M059J (cell line): ENCODE measurements around the gene C8B. TPM values are rescaled to one million over a fixed set of nuclear protein-coding genes. Genes with fewer than 3 reads are reported as not detected.

ENCODE experiments used
- DNase-seq: peaks from one replicate; pipeline ENCODE4 v3.0.0-alpha.2; 2012; ENCODE audit warnings: low read depth
- total RNA-seq: library from RNA; depleted of rRNA; stranded (reverse); fragments of >200 nt; shearing (Covaris generic); gene quantifications from 2 replicates; pipeline ENCODE4 v1.2.3, GENCODE V29; 2014

The C8B gene
- total RNA-seq, 1 experiment from 2014 or later, result not detected

- DNase-seq, result no peak
These were observed 34.1 kb downstream of the C8B start for GRCh38 chr1:56931686-56932085.

- no peak for DNase-seq
These were observed 34.6 kb downstream of the C8B start for GRCh38 chr1:56931211-56931610.

- DNase-seq, result no peak
These were observed 36.3 kb downstream of the C8B start for GRCh38 chr1:56929492-56929891.

GRCh38 chr1:56927986-56928385 lies 37.8 kb downstream of the C8B start:
- no peak for DNase-seq

- DNase-seq, result no peak
These were observed 38.6 kb downstream of the C8B start for GRCh38 chr1:56927171-56927570.

- no peak for DNase-seq
These were observed 40.6 kb downstream of the C8B start for GRCh38 chr1:56925193-56925592.

GRCh38 chr1:56924116-56924515 lies 41.7 kb downstream of the C8B start:
- no peak for DNase-seq

- no peak for DNase-seq
These were observed 42.6 kb downstream of the C8B start for GRCh38 chr1:56923201-56923600.

- DNase-seq, result no peak
These were observed 43.3 kb downstream of the C8B start for GRCh38 chr1:56922507-56922906.

- DNase-seq, result no peak
These were observed 43.7 kb downstream of the C8B start for GRCh38 chr1:56922070-56922469.

GRCh38 chr1:56921479-56921878 lies 44.3 kb downstream of the C8B start:
- no peak for DNase-seq

- no peak for DNase-seq
These were observed 45.2 kb downstream of the C8B start for GRCh38 chr1:56920591-56921001.

- no peak for DNase-seq
These were observed 48.5 kb downstream of the C8B start for GRCh38 chr1:56917356-56917755.

GRCh38 chr1:56916630-56917029 lies 49.2 kb downstream of the C8B start:
- DNase-seq, result no peak

- DNase-seq, result no peak
These were observed 49.9 kb downstream of the C8B start for GRCh38 chr1:56915960-56916359.

- DNase-seq, result no peak
These were observed 53.5 kb downstream of the C8B start for GRCh38 chr1:56912325-56912724.

GRCh38 chr1:56911098-56911938 lies 54.5 kb downstream of the C8B start:
- peak; percentile 75 for DNase-seq

GRCh38 chr1:56910441-56910985 lies 55.3 kb downstream of the C8B start:
- peak; percentile 38 for DNase-seq

- no peak for DNase-seq
These were observed 57.1 kb downstream of the C8B start for GRCh38 chr1:56908619-56909221.

- no peak for DNase-seq
These were observed 60.1 kb downstream of the C8B start for GRCh38 chr1:56905667-56906066.

GRCh38 chr1:56904663-56905397 lies 61.0 kb downstream of the C8B start:
- peak; percentile 65 for DNase-seq

GRCh38 chr1:56903778-56904177 lies 62.0 kb downstream of the C8B start:
- no peak for DNase-seq
